ENCODE measurements around the gene ASGR1.

- TF ChIP-seq CTCF (IDR thresholded peaks at IDR 0.05): no peak
- TF ChIP-seq POLR2A (IDR thresholded peaks at IDR 0.05): no peak
These were observed 4.4 kb upstream of the ASGR1 start for GRCh38 chr17:7183433-7184090.
